WTC11 (cell line): ENCODE data around the gene WDR48. TPM values are rescaled to one million over a fixed set of nuclear protein-coding genes. Genes with fewer than 3 reads are reported as not detected.

Source experiments
- ATAC-seq: fragments of 200-7000 bp; cut with Tn5 transposase; 2 replicates; pipeline ENCODE4 v1.10.0; 2021; ENCODE audit warnings: mild to moderate bottlenecking, moderate library complexity
- CTCF ChIA-PET: fragments of 300-600 bp; sonication (Branson Sonifier 250); formaldehyde crosslinking; loops from one replicate; lab custom pipeline; 2021; ENCODE audit warnings: antibody characterized with exemption; lab: Charles Lee
- POLR2A ChIA-PET: fragments of 350-600 bp; sonication (Branson Sonifier 250); formaldehyde crosslinking; loops from one replicate; lab custom pipeline; 2021; ENCODE audit warnings: antibody characterized with exemption; lab: Charles Lee
- DNase-seq: peaks from one replicate; pipeline ENCODE4 v3.0.0; 2021; ENCODE audit warnings: low spot score
- H3K27ac Mint-ChIP-seq: 2 replicates; pipeline ENCODE4 v1.8.0; 2021; ENCODE audit warnings: mixed read lengths
- H3K27me3 Mint-ChIP-seq: 2 replicates; pipeline ENCODE4 v1.8.0; 2021; ENCODE audit warnings: low read depth, mild to moderate bottlenecking, moderate library complexity, mixed read lengths
- H3K36me3 Mint-ChIP-seq: 2 replicates; pipeline ENCODE4 v1.8.0; 2021; ENCODE audit warnings: mixed read lengths
- H3K4me1 Mint-ChIP-seq: 2 replicates; pipeline ENCODE4 v1.8.0; 2022; ENCODE audit warnings: mixed read lengths
- H3K4me3 Mint-ChIP-seq: 2 replicates; pipeline ENCODE4 v1.8.0; 2021; ENCODE audit warnings: mild to moderate bottlenecking, moderate library complexity, mixed read lengths
- H3K9me3 Mint-ChIP-seq: 2 replicates; pipeline ENCODE4 v1.8.0; 2021; ENCODE audit warnings: mixed read lengths
- ATF6 ChIP-seq: sonication (generic); formaldehyde crosslinking; IDR thresholded peaks from 2 replicates; pipeline ENCODE4 v1.8.1; 2023; ENCODE audit warnings: mild to moderate bottlenecking, missing genetic modification reagents
- FOXJ3 ChIP-seq: sonication (generic); formaldehyde crosslinking; IDR thresholded peaks from 2 replicates; pipeline ENCODE4 v1.9.0; 2021; ENCODE audit warnings: missing genetic modification reagents, mild to moderate bottlenecking, borderline replicate concordance
- GABPB1 ChIP-seq: sonication (generic); formaldehyde crosslinking; IDR thresholded peaks from 2 replicates; pipeline ENCODE4 v1.8.1; 2023; ENCODE audit warnings: mild to moderate bottlenecking, missing genetic modification reagents
- GRHL2 ChIP-seq: fragments of 250-450 bp; sonication (Bioruptor Pico); IDR thresholded peaks from 2 replicates; pipeline ENCODE4 v1.8.0; 2022; ENCODE audit warnings: mild to moderate bottlenecking, moderate library complexity; ENCODE audit not compliant: insufficient replicate concordance, severe bottlenecking
- KAT7 ChIP-seq: sonication (generic); formaldehyde crosslinking; IDR thresholded peaks from 2 replicates; pipeline ENCODE4 v1.8.1; 2023; ENCODE audit warnings: missing genetic modification reagents, mild to moderate bottlenecking, borderline replicate concordance
- NR2C2 ChIP-seq: sonication (generic); formaldehyde crosslinking; IDR thresholded peaks from 2 replicates; pipeline ENCODE4 v1.8.0; 2022; ENCODE audit warnings: mild to moderate bottlenecking, missing genetic modification reagents
- PRDM15 ChIP-seq: sonication (generic); formaldehyde crosslinking; IDR thresholded peaks from 2 replicates; pipeline ENCODE4 v1.8.0; 2022; ENCODE audit warnings: missing genetic modification reagents
- STAT6 ChIP-seq: sonication (generic); formaldehyde crosslinking; conservative IDR thresholded peaks from 2 replicates; pipeline ENCODE4 v1.8.1; 2023; ENCODE audit warnings: mild to moderate bottlenecking, low read depth, missing genetic modification reagents, moderate library complexity
- USF2 ChIP-seq: sonication (generic); formaldehyde crosslinking; IDR thresholded peaks from 2 replicates; pipeline ENCODE4 v1.8.1; 2023; ENCODE audit warnings: mild to moderate bottlenecking, missing genetic modification reagents, moderate library complexity
- ZNF281 ChIP-seq: sonication (generic); formaldehyde crosslinking; IDR thresholded peaks from 2 replicates; pipeline ENCODE4 v1.8.0; 2023; ENCODE audit warnings: mild to moderate bottlenecking, missing genetic modification reagents
- ZNF396 ChIP-seq: fragments of 250-450 bp; sonication (Bioruptor Pico); IDR thresholded peaks from 2 replicates; pipeline ENCODE4 v1.8.0; 2021; ENCODE audit warnings: mild to moderate bottlenecking, moderate library complexity, borderline replicate concordance
- ZNF671 ChIP-seq: fragments of 250-450 bp; sonication (Bioruptor Pico); IDR thresholded peaks from 2 replicates; pipeline ENCODE4 v1.8.0; 2021; ENCODE audit warnings: mild to moderate bottlenecking
- total RNA-seq: library from RNA; stranded (reverse); gene quantifications from 3 replicates; pipeline ENCODE4 v1.2.3, GENCODE V29; 2021

The WDR48 gene
- total RNA-seq, 1 experiment from 2014 or later, result 40.9 TPM

GRCh38 chr3:39102504-39103323, 50.9 kb downstream of the WDR48 start:
- DNase-seq (no peak), ATAC-seq (no peak)
- TF ChIP-seq USF2 (CRISPR knock-in tag) (no peak), NR2C2 (CRISPR knock-in tag) (no peak), GABPB1 (CRISPR knock-in tag) (no peak), GRHL2 (CRISPR knock-in tag) (no peak), ZNF396 (CRISPR knock-in tag) (no peak), PRDM15 (CRISPR knock-in tag) (no peak), ZNF671 (CRISPR knock-in tag) (no peak), FOXJ3 (CRISPR knock-in tag) (no peak), STAT6 (no peak), ZNF281 (CRISPR knock-in tag) (no peak), KAT7 (CRISPR knock-in tag) (no peak), ATF6 (no peak)
- no peak overlapping the region for H3K27ac Mint-ChIP-seq
- POLR2A ChIA-PET, result no interaction called here
- peaks cover 16% of the 10 kb centered on the region for H3K4me1 Mint-ChIP-seq
- no peak overlapping the region for H3K4me3 Mint-ChIP-seq
- peaks cover 8% of the 10 kb centered on the region; the same call in 1 of the 2 replicates for H3K36me3 Mint-ChIP-seq
- CTCF ChIA-PET, result interaction anchor here (0.5 to 2.8 kb wide), 4 partner anchors 19 to 189 kb away, joined by 3 to 37 read pairs (median 13); no protein-coding TSS in a partner anchor
- no peaks in the 10 kb centered on the region; the same call in 1 of the 2 replicates for H3K27me3 Mint-ChIP-seq
- H3K9me3 Mint-ChIP-seq, result no peaks in the 10 kb centered on the region
